ENCODE results near the gene CCER1.

DNA sequence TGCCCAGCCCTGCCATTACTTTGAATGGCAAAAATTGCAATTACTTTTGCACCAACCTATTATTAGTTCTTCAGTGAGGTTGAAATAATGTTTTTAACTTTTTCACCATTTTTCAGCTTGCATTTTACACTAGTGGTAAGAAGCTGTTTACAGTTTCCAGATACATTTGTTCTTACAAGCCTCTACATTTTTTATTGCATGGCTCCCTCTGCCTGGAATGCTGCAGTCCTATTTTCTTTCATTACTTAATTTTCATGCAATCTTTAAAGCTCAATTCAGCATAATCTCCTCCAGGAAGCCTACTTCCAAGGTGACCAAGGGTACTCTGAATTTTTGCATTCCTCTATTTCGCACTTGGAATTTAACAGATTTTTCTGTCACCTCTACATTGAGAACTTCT lies 33.4 kb downstream of the CCER1 start:
- TF ChIP-seq, protein P1, sequence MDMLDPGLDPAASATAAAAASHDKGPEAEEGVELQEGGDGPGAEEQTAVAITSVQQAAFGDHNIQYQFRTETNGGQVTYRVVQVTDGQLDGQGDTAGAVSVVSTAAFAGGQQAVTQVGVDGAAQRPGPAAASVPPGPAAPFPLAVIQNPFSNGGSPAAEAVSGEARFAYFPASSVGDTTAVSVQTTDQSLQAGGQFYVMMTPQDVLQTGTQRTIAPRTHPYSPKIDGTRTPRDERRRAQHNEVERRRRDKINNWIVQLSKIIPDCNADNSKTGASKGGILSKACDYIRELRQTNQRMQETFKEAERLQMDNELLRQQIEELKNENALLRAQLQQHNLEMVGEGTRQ (IDR thresholded peaks at IDR 0.05; ENCODE audit: borderline replicate concordance, low read depth, low read length) = no peak
- TF ChIP-seq EP300 (IDR thresholded peaks at IDR 0.05; ENCODE audit: borderline replicate concordance in 1 of 2, low read depth in 1 of 2, low read length in 1 of 2) = no peak
- TF ChIP-seq RAD21 (IDR thresholded peaks at IDR 0.05; ENCODE audit: low read length) = no peak

All from SK-N-SH (cell line).